Activated naive CD4-positive, alpha-beta T cell treated with anti-CD3 and anti-CD28 coated beads for 36 hours (primary cell): Measurements from ENCODE around the gene SMCHD1. TPM values are rescaled to one million over a fixed set of nuclear protein-coding genes. Genes with fewer than 3 reads are reported as not detected.

Source experiments
- CTCF ChIA-PET: fragments of 350-600 bp; sonication (Branson Sonifier 250); formaldehyde crosslinking; loops from one replicate; lab custom pipeline; 2021; ENCODE audit warnings: antibody characterized with exemption; lab: Charles Lee
- DNase-seq: peaks from one replicate; pipeline ENCODE4 v3.0.0-alpha.2; 2020
- H3K27ac Mint-ChIP-seq: one replicate; pipeline ENCODE4 v1.8.0; 2021; ENCODE audit warnings: mild to moderate bottlenecking, mixed read lengths
- H3K27me3 Mint-ChIP-seq: one replicate; pipeline ENCODE4 v1.8.0; 2021; ENCODE audit warnings: low read depth, mixed read lengths
- H3K36me3 Mint-ChIP-seq: one replicate; pipeline ENCODE4 v1.8.0; 2021; ENCODE audit warnings: low read depth, mixed read lengths
- H3K4me1 Mint-ChIP-seq: one replicate; pipeline ENCODE4 v1.8.0; 2021; ENCODE audit warnings: low read depth, mixed read lengths
- H3K4me3 Mint-ChIP-seq: one replicate; pipeline ENCODE4 v1.8.0; 2021; ENCODE audit warnings: mild to moderate bottlenecking, moderate library complexity, mixed read lengths
- H3K9me3 Mint-ChIP-seq: one replicate; pipeline ENCODE4 v1.8.0; 2021; ENCODE audit warnings: mixed read lengths
- intact Hi-C: fragments of 100-400 bp; cut with micrococcal nuclease; formaldehyde crosslinking; loops from one replicate; pipeline ENCODE4 v1.15.1; 2023
- total RNA-seq, 2 experiments: library from RNA; stranded (reverse); gene quantifications; one replicate each; pipeline ENCODE4 v1.2.3, GENCODE V29; 2021

Gene SMCHD1
- 10 to 100 TPM; 91.3 to 91.5 TPM for total RNA-seq

- Mint-ChIP-seq H3K36me3 (peaks cover 18% of the 10 kb centered on the region), H3K27me3 (no peaks in the 10 kb centered on the region), H3K4me3 (peak within 1 kb of the TSS; percentile 93), H3K4me1 (peaks cover 34% of the 10 kb centered on the region), H3K27ac (peak within 1 kb of the TSS; percentile 96), H3K9me3 (no peaks in the 10 kb centered on the region)
- intact Hi-C loops, result loop anchor here (1.0 to 10.0 kb wide), 10 partner anchors 14 to 1843 kb away; partner anchors contain the start of genes LPIN2, METTL4, NDC80 and YES1
- CTCF ChIA-PET, result interaction anchor here (1.2 kb wide), 1 partner anchor 9 kb away, joined by 3 read pairs; no protein-coding TSS in a partner anchor
- DNase-seq, result peak; percentile 93
Measured at GRCh38 chr18:2655178-2655953, at the start of gene SMCHD1. TSS of gene SMCHD1 (plus strand) at chr18:2655726. CDS start at chr18:2656076, 350 bp downstream.

GRCh38 chr18:2606335-2606734 is 49.2 kb upstream of the SMCHD1 start:
- Mint-ChIP-seq H3K9me3 (no peaks in the 10 kb centered on the region), H3K36me3 (peaks cover 40% of the 10 kb centered on the region), H3K4me3 (no peak overlapping the region), H3K27me3 (no peaks in the 10 kb centered on the region), H3K4me1 (peaks cover 49% of the 10 kb centered on the region), H3K27ac (peak overlapping the region; percentile 79)
- intact Hi-C loops, result loop anchor here (1.0 kb wide), 1 partner anchor 21 kb away; no protein-coding TSS in a partner anchor
- DNase-seq, result no peak
- CTCF ChIA-PET, result interaction anchor here (1.5 kb wide), 1 partner anchor 21 kb away, joined by 3 read pairs; no protein-coding TSS in a partner anchor

GRCh38 chr18:2609604-2610003 is 45.9 kb upstream of the SMCHD1 start:
- peaks cover 56% of the 10 kb centered on the region for H3K36me3 Mint-ChIP-seq
- peaks cover 30% of the 10 kb centered on the region for H3K4me1 Mint-ChIP-seq
- no peak for DNase-seq
- H3K27ac Mint-ChIP-seq, result no peak overlapping the region
- H3K4me3 Mint-ChIP-seq, result no peak overlapping the region
- intact Hi-C loops, result no loop called here
- no peaks in the 10 kb centered on the region for H3K27me3 Mint-ChIP-seq
- CTCF ChIA-PET, result interaction anchor here (0.9 kb wide), 1 partner anchor 43 kb away, joined by 3 read pairs; no protein-coding TSS in a partner anchor
- no peaks in the 10 kb centered on the region for H3K9me3 Mint-ChIP-seq

- Mint-ChIP-seq H3K4me3 (no peak overlapping the region), H3K27ac (no peak overlapping the region), H3K27me3 (no peaks in the 10 kb centered on the region), H3K4me1 (peaks cover 21% of the 10 kb centered on the region), H3K36me3 (peaks cover 60% of the 10 kb centered on the region), H3K9me3 (no peaks in the 10 kb centered on the region)
- intact Hi-C loops, result no loop called here
- no peak for DNase-seq
- CTCF ChIA-PET, result no interaction called here
Measured at GRCh38 chr18:2610549-2610948, 45.0 kb upstream of the SMCHD1 start.

- intact Hi-C loops, result no loop called here
- no peak for DNase-seq
- H3K27me3 Mint-ChIP-seq, result no peaks in the 10 kb centered on the region
- no peaks in the 10 kb centered on the region for H3K9me3 Mint-ChIP-seq
- CTCF ChIA-PET, result no interaction called here
- H3K27ac Mint-ChIP-seq, result no peak overlapping the region
- H3K4me3 Mint-ChIP-seq, result no peak overlapping the region
- peaks cover 60% of the 10 kb centered on the region for H3K36me3 Mint-ChIP-seq
- peaks cover 7% of the 10 kb centered on the region for H3K4me1 Mint-ChIP-seq
Measured at GRCh38 chr18:2612996-2613395, 42.5 kb upstream of the SMCHD1 start.

- H3K27ac Mint-ChIP-seq, result no peak overlapping the region
Measured at GRCh38 chr18:2617401-2617998, 38.0 kb upstream of the SMCHD1 start.

GRCh38 chr18:2618009-2618408 is 37.5 kb upstream of the SMCHD1 start:
- Mint-ChIP-seq H3K36me3 (peaks cover 29% of the 10 kb centered on the region), H3K4me3 (no peak overlapping the region), H3K27me3 (no peaks in the 10 kb centered on the region), H3K27ac (no peak overlapping the region), H3K9me3 (no peaks in the 10 kb centered on the region), H3K4me1 (no peaks in the 10 kb centered on the region)
- intact Hi-C loops, result no loop called here
- DNase-seq, result no peak
- CTCF ChIA-PET, result no interaction called here

More at GRCh38 chr18:2617401-2617998, 38.0 kb upstream of the SMCHD1 start:
- no peaks in the 10 kb centered on the region for H3K9me3 Mint-ChIP-seq
- H3K27me3 Mint-ChIP-seq, result no peaks in the 10 kb centered on the region
- DNase-seq, result no peak
- H3K4me1 Mint-ChIP-seq, result no peaks in the 10 kb centered on the region
- intact Hi-C loops, result no loop called here
- CTCF ChIA-PET, result no interaction called here
- no peak overlapping the region for H3K4me3 Mint-ChIP-seq
- H3K36me3 Mint-ChIP-seq, result peaks cover 33% of the 10 kb centered on the region

GRCh38 chr18:2625217-2625616 is 30.3 kb upstream of the SMCHD1 start:
- CTCF ChIA-PET, result no interaction called here
- peaks cover 27% of the 10 kb centered on the region for H3K4me1 Mint-ChIP-seq
- no peaks in the 10 kb centered on the region for H3K27me3 Mint-ChIP-seq
- no peaks in the 10 kb centered on the region for H3K9me3 Mint-ChIP-seq
- H3K4me3 Mint-ChIP-seq, result no peak overlapping the region
- H3K27ac Mint-ChIP-seq, result no peak overlapping the region
- DNase-seq, result no peak
- H3K36me3 Mint-ChIP-seq, result no peaks in the 10 kb centered on the region
- intact Hi-C loops, result no loop called here

GRCh38 chr18:2627821-2628276 is 27.7 kb upstream of the SMCHD1 start:
- CTCF ChIA-PET, result interaction anchor here (0.8 kb wide), 1 partner anchor 22 kb away, joined by 3 read pairs; no protein-coding TSS in a partner anchor
- intact Hi-C loops, result loop anchor here (1.0 to 2.0 kb wide), 5 partner anchors 8 to 332 kb away; partner anchors contain the start of gene SMCHD1

GRCh38 chr18:2629003-2629402 is 26.5 kb upstream of the SMCHD1 start:
- Mint-ChIP-seq H3K9me3 (no peaks in the 10 kb centered on the region), H3K27ac (no peak overlapping the region), H3K36me3 (no peaks in the 10 kb centered on the region), H3K4me3 (no peak overlapping the region), H3K4me1 (peaks cover 30% of the 10 kb centered on the region), H3K27me3 (no peaks in the 10 kb centered on the region)
- CTCF ChIA-PET, result interaction anchor here (1.4 kb wide), 1 partner anchor 23 kb away, joined by 4 read pairs; no protein-coding TSS in a partner anchor
- DNase-seq, result no peak
- intact Hi-C loops, result loop anchor here (2.0 kb wide), 1 partner anchor 26 kb away; the partner anchor contains the start of gene SMCHD1

More at GRCh38 chr18:2627821-2628276, 27.7 kb upstream of the SMCHD1 start:
- Mint-ChIP-seq H3K27ac (peak overlapping the region; percentile 50), H3K4me3 (no peak overlapping the region), H3K4me1 (peaks cover 30% of the 10 kb centered on the region), H3K9me3 (no peaks in the 10 kb centered on the region), H3K27me3 (no peaks in the 10 kb centered on the region), H3K36me3 (no peaks in the 10 kb centered on the region)
- DNase-seq, result peak; percentile 66

GRCh38 chr18:2635586-2635985 is 19.9 kb upstream of the SMCHD1 start:
- Mint-ChIP-seq H3K36me3 (peaks cover 8% of the 10 kb centered on the region), H3K27me3 (no peaks in the 10 kb centered on the region), H3K4me3 (no peak overlapping the region), H3K4me1 (peaks cover 64% of the 10 kb centered on the region), H3K27ac (no peak overlapping the region), H3K9me3 (peaks cover 6% of the 10 kb centered on the region)
- DNase-seq, result no peak
- CTCF ChIA-PET, result no interaction called here
- intact Hi-C loops, result no loop called here

- no peak for DNase-seq
- H3K9me3 Mint-ChIP-seq, result peaks cover 6% of the 10 kb centered on the region
- peak overlapping the region; percentile 64 for H3K4me3 Mint-ChIP-seq
- CTCF ChIA-PET, result no interaction called here
- intact Hi-C loops, result loop anchor here (1.0 kb wide), 2 partner anchors 8 to 47 kb away; no protein-coding TSS in a partner anchor
- H3K27me3 Mint-ChIP-seq, result no peaks in the 10 kb centered on the region
- H3K4me1 Mint-ChIP-seq, result peaks cover 68% of the 10 kb centered on the region
- H3K36me3 Mint-ChIP-seq, result peaks cover 8% of the 10 kb centered on the region
- peak overlapping the region; percentile 85 for H3K27ac Mint-ChIP-seq
Measured at GRCh38 chr18:2636126-2636631, 19.3 kb upstream of the SMCHD1 start.
